Measurements from ENCODE around the gene SKP1. TPM values are rescaled to one million over a fixed set of nuclear protein-coding genes. Genes with fewer than 3 reads are reported as not detected.
"Not testable (repeated sequence)": the region's sequence is repeated elsewhere in the genome, so short reads cannot be mapped to it uniquely, and the experiment has no call there.

SKP1 gene
- total and polyA plus RNA-seq, 2 donors = 272 to 745 TPM

GRCh38 chr5:134161513-134162395, 15.0 kb downstream of the SKP1 start:
- H3K36me3 ChIP-seq (ENCODE audit: insufficient read depth) = peaks cover 4% of the 10 kb centered on the region
- H3K27ac ChIP-seq (ENCODE audit: low read depth) = no peak overlapping the region
- no peak overlapping the region for H3K4me3 ChIP-seq (ENCODE audit: low read depth, low read length)
- WGBS = 90% methylated on average over 6 of the region's 6 CpGs
- H3K4me1 ChIP-seq (ENCODE audit: insufficient read depth) = no peaks in the 10 kb centered on the region
- no peak for DNase-seq (ENCODE audit: extremely low spot score)

GRCh38 chr5:134153657-134154056, 23.1 kb downstream of the SKP1 start:
- H3K36me3 ChIP-seq (ENCODE audit: insufficient read depth) = peaks cover 2% of the 10 kb centered on the region
- no peak overlapping the region for H3K4me3 ChIP-seq (ENCODE audit: low read depth, low read length)
- DNase-seq (ENCODE audit: extremely low spot score) = no peak
- WGBS = 94% methylated on average over 1 of the region's 1 CpG
- no peak overlapping the region for H3K27ac ChIP-seq (ENCODE audit: low read depth)
- H3K4me1 ChIP-seq (ENCODE audit: insufficient read depth) = no peaks in the 10 kb centered on the region

GRCh38 chr5:134153241-134153640, 23.5 kb downstream of the SKP1 start:
- no peak for DNase-seq (ENCODE audit: extremely low spot score)
- H3K36me3 ChIP-seq (ENCODE audit: insufficient read depth) = peaks cover 2% of the 10 kb centered on the region
- no peak overlapping the region for H3K27ac ChIP-seq (ENCODE audit: low read depth)
- no peaks in the 10 kb centered on the region for H3K4me1 ChIP-seq (ENCODE audit: insufficient read depth)
- WGBS = 97% methylated on average over 3 of the region's 3 CpGs
- no peak overlapping the region for H3K4me3 ChIP-seq (ENCODE audit: low read depth, low read length)

- H3K4me3 ChIP-seq (ENCODE audit: low read depth, low read length); H3K36me3 ChIP-seq (ENCODE audit: insufficient read depth); H3K4me1 ChIP-seq (ENCODE audit: insufficient read depth); H3K27ac ChIP-seq (ENCODE audit: low read depth); DNase-seq (ENCODE audit: extremely low spot score): not testable (repeated sequence)
- 96% methylated on average over 15 of the region's 15 CpGs for WGBS
These were observed 24.4 kb downstream of the SKP1 start for GRCh38 chr5:134152173-134152832.

- H3K4me1 ChIP-seq (ENCODE audit: insufficient read depth) = no peaks in the 10 kb centered on the region
- DNase-seq (ENCODE audit: extremely low spot score) = no peak
- 94% methylated on average over 3 of the region's 3 CpGs for WGBS
- no peak overlapping the region for H3K4me3 ChIP-seq (ENCODE audit: low read depth, low read length)
- H3K27ac ChIP-seq (ENCODE audit: low read depth) = no peak overlapping the region
- peaks cover 2% of the 10 kb centered on the region for H3K36me3 ChIP-seq (ENCODE audit: insufficient read depth)
These were observed 25.0 kb downstream of the SKP1 start for GRCh38 chr5:134151723-134152122.

GRCh38 chr5:134149571-134150303, 27.0 kb downstream of the SKP1 start:
- 79% methylated on average over 4 of the region's 4 CpGs for WGBS
- no peak for DNase-seq (ENCODE audit: extremely low spot score)
- no peak overlapping the region for H3K4me3 ChIP-seq (ENCODE audit: low read depth, low read length)
- peaks cover 3% of the 10 kb centered on the region for H3K36me3 ChIP-seq (ENCODE audit: insufficient read depth)
- H3K4me1 ChIP-seq (ENCODE audit: insufficient read depth) = no peaks in the 10 kb centered on the region
- H3K27ac ChIP-seq (ENCODE audit: low read depth) = no peak overlapping the region

GRCh38 chr5:134148986-134149539, 27.7 kb downstream of the SKP1 start:
- no peak for DNase-seq (ENCODE audit: extremely low spot score)
- WGBS = 72% methylated on average over 6 of the region's 6 CpGs
- no peak overlapping the region for H3K4me3 ChIP-seq (ENCODE audit: low read depth, low read length)
- no peak overlapping the region for H3K27ac ChIP-seq (ENCODE audit: low read depth)
- no peaks in the 10 kb centered on the region for H3K4me1 ChIP-seq (ENCODE audit: insufficient read depth)
- H3K36me3 ChIP-seq (ENCODE audit: insufficient read depth) = peaks cover 1% of the 10 kb centered on the region

GRCh38 chr5:134148316-134148715, 28.4 kb downstream of the SKP1 start:
- 67% methylated on average over 2 of the region's 2 CpGs for WGBS
- Histone ChIP-seq H3K27ac (ENCODE audit: low read depth) (no peak overlapping the region), H3K4me1 (ENCODE audit: insufficient read depth) (no peaks in the 10 kb centered on the region), H3K4me3 (ENCODE audit: low read depth, low read length) (no peak overlapping the region), H3K36me3 (ENCODE audit: insufficient read depth) (peaks cover 1% of the 10 kb centered on the region)
- DNase-seq (ENCODE audit: extremely low spot score) = no peak

- no peak for DNase-seq (ENCODE audit: extremely low spot score)
- Histone ChIP-seq H3K4me1 (ENCODE audit: insufficient read depth) (no peaks in the 10 kb centered on the region), H3K36me3 (ENCODE audit: insufficient read depth) (peaks cover 1% of the 10 kb centered on the region), H3K4me3 (ENCODE audit: low read depth, low read length) (no peak overlapping the region), H3K27ac (ENCODE audit: low read depth) (no peak overlapping the region)
- WGBS = 79% methylated on average over 4 of the region's 4 CpGs
These were observed 29.9 kb downstream of the SKP1 start for GRCh38 chr5:134146651-134147518.

- Histone ChIP-seq H3K27ac (ENCODE audit: low read depth) (no peak overlapping the region), H3K4me3 (ENCODE audit: low read depth, low read length) (no peak overlapping the region)
These were observed 30.8 kb downstream of the SKP1 start for GRCh38 chr5:134145779-134146581.

GRCh38 chr5:134145041-134145757, 31.6 kb downstream of the SKP1 start:
- DNase-seq (ENCODE audit: extremely low spot score) = no peak
- H3K4me1 ChIP-seq (ENCODE audit: insufficient read depth) = no peaks in the 10 kb centered on the region
- H3K36me3 ChIP-seq (ENCODE audit: insufficient read depth) = peaks cover 1% of the 10 kb centered on the region
- no peak overlapping the region for H3K27ac ChIP-seq (ENCODE audit: low read depth)
- WGBS = 61% methylated on average over 1 of the region's 1 CpG
- no peak overlapping the region for H3K4me3 ChIP-seq (ENCODE audit: low read depth, low read length)

More at GRCh38 chr5:134145779-134146581, 30.8 kb downstream of the SKP1 start:
- Histone ChIP-seq H3K36me3 (ENCODE audit: insufficient read depth) (peaks cover 1% of the 10 kb centered on the region), H3K4me1 (ENCODE audit: insufficient read depth) (no peaks in the 10 kb centered on the region)
- DNase-seq (ENCODE audit: extremely low spot score) = no peak
- WGBS = 88% methylated on average over 13 of the region's 13 CpGs

Measured in urinary bladder (tissue), 4 donors.